DND-41 (cell line): Measurements from ENCODE around the gene CNTN6.

Experiments used
- ATAC-seq: fragments of 200-7000 bp; cut with Tn5 transposase; 3 replicates; pipeline ENCODE4 v1.9.1; 2021; ENCODE audit warnings: low read depth; ENCODE audit not compliant: insufficient read depth
- DNase-seq: peaks from one replicate; pipeline ENCODE4 v3.0.0-alpha.2; 2020
- H2AFZ ChIP-seq: 2 replicates; pipeline ENCODE4 v1.6.0; 2012; ENCODE audit warnings: low read depth, low read length
- H3K27ac ChIP-seq: 2 replicates; pipeline ENCODE4 v1.5.1; 2012; ENCODE audit warnings: low read length, inconsistent platforms
- H3K27me3 ChIP-seq: fragments of 200-600 bp; sonication (generic); 2 replicates; pipeline ENCODE4 v1.6.0; 2012; ENCODE audit warnings: low read length, mild to moderate bottlenecking, inconsistent platforms; ENCODE audit not compliant: insufficient read depth, poor library complexity
- H3K36me3 ChIP-seq: 2 replicates; pipeline ENCODE4 v1.5.1; 2012; ENCODE audit warnings: low read length, inconsistent platforms; ENCODE audit not compliant: insufficient read depth
- H3K4me1 ChIP-seq: 2 replicates; pipeline ENCODE4 v1.5.1; 2012; ENCODE audit warnings: mild to moderate bottlenecking, low read length; ENCODE audit not compliant: insufficient read depth
- H3K4me2 ChIP-seq: 2 replicates; pipeline ENCODE4 v1.6.0; 2012; ENCODE audit warnings: mild to moderate bottlenecking, moderate library complexity, low read length, inconsistent platforms; ENCODE audit not compliant: insufficient read depth
- H3K4me3 ChIP-seq, 2 experiments: fragments of 200-600 bp in 1 of 2; shearing (Covaris generic) in 1 of 2; 2 replicates each; pipeline ENCODE4 v1.5.1; 2012 to 2016; ENCODE audit warnings: inconsistent platforms in 2 of 2, low read length in 2 of 2, mild to moderate bottlenecking in 2 of 2, low read depth in 1 of 2, moderate library complexity in 1 of 2
- H3K79me2 ChIP-seq: 2 replicates; pipeline ENCODE4 v1.6.0; 2012; ENCODE audit warnings: low read length, inconsistent platforms; ENCODE audit not compliant: insufficient read depth
- H3K9ac ChIP-seq: 2 replicates; pipeline ENCODE4 v1.6.0; 2012; ENCODE audit warnings: low read depth, mild to moderate bottlenecking, inconsistent platforms, low read length, moderate library complexity
- H3K9me3 ChIP-seq: 2 replicates; pipeline ENCODE4 v1.5.1; 2012; ENCODE audit warnings: low read length, moderate library complexity, mild to moderate bottlenecking, inconsistent platforms; ENCODE audit not compliant: insufficient read depth, severe bottlenecking
- H4K20me1 ChIP-seq: 2 replicates; pipeline ENCODE4 v1.6.0; 2012; ENCODE audit warnings: low read length; ENCODE audit not compliant: insufficient read depth
- CTCF ChIP-seq: IDR thresholded peaks from 2 replicates; pipeline ENCODE4 v1.5.1; 2012; ENCODE audit warnings: borderline replicate concordance, low read length, moderate library complexity, mild to moderate bottlenecking; ENCODE audit not compliant: poor library complexity, severe bottlenecking; ENCODE audit errors: extremely low read depth
- EZH2 ChIP-seq: IDR thresholded peaks from 3 replicates; pipeline ENCODE4 v1.6.1; 2012; ENCODE audit warnings: borderline replicate concordance, low read depth, mild to moderate bottlenecking, moderate library complexity, low read length, inconsistent platforms; ENCODE audit not compliant: severe bottlenecking

The CNTN6 gene

DNA sequence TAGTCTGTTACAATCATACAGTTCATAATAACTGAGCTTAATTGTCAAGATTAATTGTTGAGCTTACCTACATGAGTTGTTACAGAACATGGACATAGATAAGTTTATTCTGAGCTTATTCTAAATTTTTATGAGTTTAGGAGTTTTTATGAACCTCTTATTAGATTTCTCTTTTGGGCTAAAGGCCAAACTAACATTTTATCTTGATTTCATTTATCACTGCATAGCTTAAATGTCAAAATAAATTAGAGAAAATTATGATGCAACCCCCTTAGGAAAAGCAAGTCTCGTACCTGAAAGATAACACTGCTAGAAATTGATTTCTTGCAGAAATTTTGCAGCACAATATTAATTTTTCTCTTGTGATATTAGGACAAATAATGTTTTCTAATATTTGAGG, 54.5 kb downstream of the CNTN6 start:
- H3K4me2 ChIP-seq = no peak overlapping the region
- H3K4me1 ChIP-seq = no peaks in the 10 kb centered on the region
- no peak overlapping the region for H3K27ac ChIP-seq
- DNase-seq (no peak), ATAC-seq (no peak)
- H3K4me3 ChIP-seq = no peak overlapping the region
- H3K79me2 ChIP-seq = no peaks in the 10 kb centered on the region
- TF ChIP-seq CTCF (no peak), EZH2 (no peak)
- no peak overlapping the region for H2AFZ ChIP-seq
- no peaks in the 10 kb centered on the region for H3K36me3 ChIP-seq
- H3K27me3 ChIP-seq = no peaks in the 10 kb centered on the region
- no peak overlapping the region for H3K9ac ChIP-seq
- no peaks in the 10 kb centered on the region for H3K9me3 ChIP-seq
- H4K20me1 ChIP-seq = no peaks in the 10 kb centered on the region

DNA sequence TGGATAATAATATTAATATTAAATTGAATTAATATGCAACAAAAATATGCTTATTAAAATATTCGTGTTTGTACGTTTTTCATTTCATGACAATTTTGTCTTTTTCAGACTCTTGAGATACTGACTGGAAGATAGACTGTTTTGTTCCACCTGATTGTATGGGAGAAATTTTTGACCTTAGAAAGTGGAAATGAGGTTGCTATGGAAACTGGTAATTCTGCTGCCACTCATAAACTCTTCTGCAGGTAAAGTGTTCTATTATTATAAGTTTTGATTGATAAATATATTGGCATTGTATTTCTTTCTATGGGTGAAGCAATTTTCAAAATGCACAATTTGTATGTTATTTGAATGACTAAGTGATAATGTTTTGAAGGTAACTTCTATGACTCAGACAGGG, 55.0 kb downstream of the CNTN6 start:
- Histone ChIP-seq H3K9ac (no peak overlapping the region), H2AFZ (no peak overlapping the region), H3K4me1 (no peaks in the 10 kb centered on the region), H3K36me3 (no peaks in the 10 kb centered on the region), H4K20me1 (no peaks in the 10 kb centered on the region), H3K4me3 (no peak overlapping the region), H3K4me2 (no peak overlapping the region), H3K79me2 (no peaks in the 10 kb centered on the region), H3K27ac (no peak overlapping the region), H3K9me3 (no peaks in the 10 kb centered on the region), H3K27me3 (no peaks in the 10 kb centered on the region)
- DNase-seq (no peak), ATAC-seq (no peak)
- TF ChIP-seq EZH2 (no peak), CTCF (no peak)

- H3K27ac ChIP-seq = no peak overlapping the region
- no peak overlapping the region for H3K4me2 ChIP-seq
- no peaks in the 10 kb centered on the region for H3K4me1 ChIP-seq
- H3K27me3 ChIP-seq = no peaks in the 10 kb centered on the region
- no peak overlapping the region for H2AFZ ChIP-seq
- H3K4me3 ChIP-seq = no peak overlapping the region
- no peak for DNase-seq
- ATAC-seq = no peak
- no peaks in the 10 kb centered on the region for H4K20me1 ChIP-seq
- no peaks in the 10 kb centered on the region for H3K36me3 ChIP-seq
- no peak for TF ChIP-seq EZH2
- no peak for TF ChIP-seq CTCF
- no peak overlapping the region for H3K9ac ChIP-seq
- H3K9me3 ChIP-seq = no peaks in the 10 kb centered on the region
- no peaks in the 10 kb centered on the region for H3K79me2 ChIP-seq
Measured at GRCh38 chr3:1164101-1164500, 71.3 kb downstream of the CNTN6 start.

- H3K9ac ChIP-seq = no peak overlapping the region
- TF ChIP-seq EZH2 (no peak), CTCF (no peak)
- no peak for DNase-seq
- H3K9me3 ChIP-seq = no peaks in the 10 kb centered on the region
- no peak overlapping the region for H3K4me2 ChIP-seq
- no peaks in the 10 kb centered on the region for H3K36me3 ChIP-seq
- no peaks in the 10 kb centered on the region for H3K27me3 ChIP-seq
- H3K4me3 ChIP-seq = no peak overlapping the region
- no peaks in the 10 kb centered on the region for H4K20me1 ChIP-seq
- no peaks in the 10 kb centered on the region for H3K79me2 ChIP-seq
- ATAC-seq = no peak
- H2AFZ ChIP-seq = no peak overlapping the region
- no peaks in the 10 kb centered on the region for H3K4me1 ChIP-seq
- H3K27ac ChIP-seq = no peak overlapping the region
Measured at GRCh38 chr3:1171320-1171719, 78.5 kb downstream of the CNTN6 start.
